NCI-H2196 treated with DMSO at 0.1 percent for 48 hours (cell line): Measurements from ENCODE around the gene DIPK1C.
"Not testable (repeated sequence)": the region's sequence is repeated elsewhere in the genome, so short reads cannot be mapped to it uniquely, and the experiment has no call there.

Source experiments
- DNase-seq: peaks from one replicate; lab custom pipeline; 2025; ENCODE audit not compliant: unreplicated experiment; lab: John Stamatoyannopoulos, UW

DIPK1C gene

DNA sequence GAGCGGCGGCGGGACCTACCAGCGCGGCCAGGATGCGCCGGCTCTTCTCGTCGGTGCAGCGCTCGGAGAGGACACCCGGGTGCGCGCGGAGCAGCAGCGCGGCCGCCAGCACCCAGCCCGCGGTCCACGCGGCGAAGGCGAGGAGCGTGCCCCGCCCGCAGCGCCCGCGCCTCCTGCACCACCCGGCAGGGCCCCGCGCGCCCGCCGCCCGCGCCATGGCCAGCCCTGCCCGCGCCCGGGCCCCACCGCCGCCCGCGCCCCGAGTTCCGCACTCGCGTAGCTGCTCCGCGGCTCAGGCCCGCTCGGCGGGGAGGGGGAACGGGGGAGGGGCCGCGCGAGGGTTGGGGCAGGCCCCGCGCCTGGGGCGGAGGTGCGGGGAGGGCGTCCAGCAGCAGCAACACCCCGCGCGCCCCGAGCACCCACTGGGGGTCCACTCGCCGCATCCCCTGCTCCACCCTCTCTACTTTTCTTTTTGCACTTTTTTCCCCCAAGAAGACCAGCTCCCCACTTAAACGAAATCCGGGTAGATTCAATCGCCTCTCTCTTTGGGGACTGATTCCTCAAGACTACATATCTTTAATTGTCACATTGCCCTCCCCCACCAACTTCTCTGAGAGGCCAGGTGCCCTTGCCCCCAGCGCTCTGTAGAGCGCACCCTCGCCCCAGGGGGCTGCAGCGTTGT, at the start of gene DIPK1C:
TSS of gene DIPK1C (minus strand) at position 266 of the 682 bp plus-strand sequence. CDS start at position 217, 49 bp downstream.
- DNase-seq: no peak

DNA sequence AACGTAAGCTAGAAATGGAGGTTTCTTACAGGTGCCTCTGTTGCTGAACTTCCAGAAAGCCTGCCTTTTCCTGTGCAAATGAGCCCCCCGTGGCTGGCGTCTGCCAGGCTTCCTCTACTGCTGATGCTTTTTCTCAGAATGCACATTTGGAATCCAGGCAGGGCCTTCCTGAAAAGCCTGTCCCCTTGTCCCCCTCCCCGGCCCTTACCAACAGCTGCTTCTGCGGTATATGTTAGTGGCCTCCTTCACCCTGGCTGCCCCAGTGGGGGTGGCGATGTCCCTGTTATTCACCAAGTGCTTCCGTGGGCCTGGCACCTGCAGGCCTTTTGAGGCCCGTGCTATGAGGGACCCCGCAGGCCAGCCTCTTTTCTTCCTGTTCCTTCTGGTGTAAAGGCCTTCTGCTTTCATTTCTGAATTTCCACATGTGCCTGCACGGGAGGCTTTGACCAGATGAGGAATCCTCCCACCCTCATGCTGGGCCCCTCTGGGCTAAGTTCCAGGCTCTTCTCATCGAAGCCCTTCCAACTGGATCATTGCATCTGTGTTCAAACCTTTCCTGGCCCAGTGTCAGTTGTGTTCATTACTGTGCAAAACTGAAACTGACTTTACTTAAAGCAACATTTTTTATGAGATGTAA, 49.5 kb upstream of the DIPK1C start:
- no peak for DNase-seq

DNA sequence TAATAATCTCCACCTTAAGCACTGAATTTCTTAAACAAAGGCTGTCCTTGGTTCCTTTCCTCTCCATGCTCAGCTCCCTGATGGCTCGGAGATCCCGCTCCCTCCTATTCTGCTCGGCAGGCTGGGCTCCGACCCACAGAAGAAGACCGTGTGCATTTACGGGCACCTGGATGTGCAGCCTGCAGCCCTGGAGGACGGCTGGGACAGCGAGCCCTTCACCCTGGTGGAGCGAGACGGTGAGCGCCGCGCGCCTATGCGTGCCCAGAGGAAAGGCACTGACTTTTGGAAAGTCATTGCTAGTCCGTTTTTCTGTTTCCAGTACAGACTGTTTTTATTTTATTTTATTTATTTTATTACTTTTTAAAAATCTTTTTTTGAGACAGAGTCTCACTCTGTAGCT, 48.7 kb upstream of the DIPK1C start:
- no peak for DNase-seq

DNA sequence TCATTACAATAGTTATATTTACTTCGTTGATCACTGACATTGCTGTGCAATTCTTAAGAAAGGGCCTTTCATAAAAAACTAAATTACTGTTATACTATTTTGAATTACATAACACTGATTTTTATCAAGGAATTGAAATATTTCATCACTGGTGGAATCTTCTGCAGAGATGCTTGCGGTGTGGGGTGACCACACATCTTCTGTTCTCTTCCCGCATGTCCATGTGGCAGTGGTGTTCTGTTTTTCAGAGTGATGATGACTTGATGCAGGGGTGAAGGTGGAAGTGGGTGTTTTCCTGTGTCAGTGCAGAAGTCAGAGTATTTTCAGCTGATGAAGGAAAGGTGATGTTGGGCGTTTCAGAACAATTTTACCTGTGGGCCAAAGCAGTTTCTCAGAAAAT, 46.0 kb upstream of the DIPK1C start:
- no peak for DNase-seq

DNA sequence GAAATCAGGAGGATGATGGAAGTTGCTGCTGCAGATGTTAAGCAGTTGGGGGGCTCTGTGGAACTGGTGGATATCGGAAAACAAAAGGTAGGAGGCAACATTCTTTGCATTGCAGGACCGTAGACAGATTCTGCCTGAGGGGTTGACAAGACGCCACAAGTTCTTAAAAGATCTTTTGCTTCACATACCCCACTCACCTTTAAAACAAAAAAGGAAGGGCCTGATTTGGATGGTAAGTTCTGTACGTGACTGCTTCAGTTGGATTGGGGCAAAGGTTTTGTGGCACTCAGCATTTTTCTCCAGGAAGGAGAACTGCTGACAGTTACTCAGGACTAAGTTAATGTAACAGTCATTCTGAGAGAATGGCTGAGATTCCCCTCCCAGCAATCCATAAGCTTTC, 44.3 kb upstream of the DIPK1C start:
- DNase-seq: no peak

DNA sequence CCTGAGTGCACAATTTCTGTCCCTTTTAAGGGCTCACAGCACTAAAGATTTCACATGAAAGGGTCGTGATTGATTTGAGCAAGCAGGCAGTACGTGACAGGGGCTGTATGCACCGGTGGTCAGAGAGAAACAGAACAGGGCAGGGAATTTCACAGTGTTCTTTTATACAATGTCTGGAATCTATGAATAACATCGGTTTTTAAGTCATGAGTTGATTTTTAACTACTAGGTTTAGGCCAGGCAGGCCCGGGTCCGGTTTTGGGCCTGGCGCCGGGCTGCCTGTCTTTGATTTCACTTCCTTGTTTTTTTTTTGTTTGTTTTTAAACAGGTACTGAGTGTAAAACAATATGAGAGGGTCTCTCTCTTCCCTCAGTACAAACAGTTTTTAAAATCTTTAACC, 43.7 kb upstream of the DIPK1C start:
- DNase-seq: not testable (repeated sequence)

DNA sequence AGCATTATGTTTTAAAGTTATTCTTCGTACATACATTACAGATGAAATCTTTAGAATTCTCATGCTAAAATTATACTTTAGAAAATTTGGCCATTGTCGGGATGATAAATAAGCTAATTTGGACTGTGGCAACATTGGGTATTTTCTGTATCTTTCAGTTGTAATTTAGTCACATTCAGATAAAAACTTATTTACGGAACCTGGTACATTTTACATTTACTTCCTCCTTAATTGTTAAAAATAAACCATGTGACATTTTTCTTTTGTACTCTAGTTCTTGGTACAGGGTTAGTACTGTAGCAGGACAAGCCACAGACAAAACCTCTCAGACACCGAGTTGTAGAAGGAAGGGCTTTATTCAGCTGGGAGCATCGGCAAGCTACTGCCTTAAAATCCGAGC, 43.3 kb upstream of the DIPK1C start:
- DNase-seq: no peak

DNA sequence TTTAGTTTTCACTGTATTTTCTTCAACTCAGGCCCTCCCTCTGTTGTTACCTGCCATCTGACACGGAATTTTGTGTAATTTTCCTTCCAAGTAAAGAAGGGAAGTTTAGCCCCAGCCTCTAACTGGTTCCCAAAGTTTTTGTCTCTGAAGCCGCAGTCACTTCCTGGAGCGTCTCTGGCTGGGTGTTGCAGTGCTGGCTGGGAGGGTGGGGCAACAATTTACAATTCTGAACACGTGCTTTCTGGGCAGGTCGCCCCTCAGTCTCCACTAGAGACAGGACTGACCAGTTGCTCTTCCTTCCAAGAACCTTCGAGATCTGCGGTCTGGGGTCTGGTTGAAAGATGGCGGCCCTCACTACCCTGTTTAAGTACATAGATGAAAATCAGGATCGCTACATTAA, 42.5 kb upstream of the DIPK1C start:
- no peak for DNase-seq

DNA sequence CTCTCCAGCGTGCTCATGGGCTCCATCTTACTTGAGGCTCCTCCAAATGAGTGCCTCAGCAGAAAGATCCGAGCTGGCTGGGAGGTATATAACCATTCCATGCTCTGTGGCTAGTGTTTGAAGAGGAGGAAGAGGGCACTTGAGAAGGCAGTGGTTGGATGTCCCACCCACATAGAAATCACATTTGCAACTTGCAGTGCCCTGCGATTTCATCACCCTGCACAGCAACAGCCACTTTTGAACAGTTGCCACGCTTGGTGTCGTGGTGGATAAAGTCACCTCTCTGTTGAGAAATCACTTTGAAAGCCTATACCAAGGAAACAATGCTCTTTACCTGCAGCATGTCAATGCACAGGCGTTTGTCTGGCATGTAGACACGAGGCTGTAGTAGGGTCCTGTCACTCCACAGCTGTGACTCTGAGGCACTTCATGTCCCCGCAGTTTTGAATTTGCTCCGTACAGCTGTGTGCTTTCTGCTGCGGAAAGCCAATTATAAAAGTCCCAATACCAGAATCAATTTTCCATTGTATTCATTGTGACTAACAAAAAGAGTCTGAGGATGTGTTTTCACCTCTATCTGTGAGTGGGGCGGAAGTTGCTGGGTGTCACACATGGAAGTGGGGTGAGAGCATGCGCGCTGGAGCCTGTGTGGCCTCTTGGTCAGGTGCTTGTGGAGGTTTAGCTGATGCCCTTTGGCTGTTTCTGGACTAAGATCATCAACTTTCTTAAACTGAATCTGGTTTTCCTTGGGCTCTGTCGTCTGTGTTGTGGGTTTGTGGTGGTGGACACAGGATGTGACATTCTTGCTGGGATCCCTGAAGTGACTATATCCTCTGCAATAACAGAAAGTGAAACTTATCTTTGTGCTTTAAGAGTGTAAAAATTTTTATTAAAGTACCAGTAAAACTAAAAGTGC, 41.9 kb upstream of the DIPK1C start:
- DNase-seq: no peak

DNA sequence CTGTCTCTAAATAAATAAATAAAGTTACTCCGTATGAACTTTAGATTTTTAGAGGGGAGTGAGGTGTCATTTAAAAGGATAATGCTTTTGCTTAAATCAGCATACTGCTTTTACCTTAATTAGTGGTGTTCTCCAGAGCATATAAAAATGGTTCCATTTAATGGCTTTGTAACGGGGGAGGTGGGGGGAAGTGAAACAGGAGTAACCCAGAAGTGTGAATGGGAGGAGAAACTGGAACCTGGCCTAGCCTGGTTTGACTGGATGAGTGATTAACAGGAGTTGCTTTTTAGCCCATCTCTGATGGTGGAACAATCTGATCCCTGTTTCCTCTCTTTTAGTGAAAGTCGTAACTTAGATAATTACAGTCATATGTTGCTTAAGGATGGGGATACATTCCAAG, 40.7 kb upstream of the DIPK1C start:
- DNase-seq: no peak

DNA sequence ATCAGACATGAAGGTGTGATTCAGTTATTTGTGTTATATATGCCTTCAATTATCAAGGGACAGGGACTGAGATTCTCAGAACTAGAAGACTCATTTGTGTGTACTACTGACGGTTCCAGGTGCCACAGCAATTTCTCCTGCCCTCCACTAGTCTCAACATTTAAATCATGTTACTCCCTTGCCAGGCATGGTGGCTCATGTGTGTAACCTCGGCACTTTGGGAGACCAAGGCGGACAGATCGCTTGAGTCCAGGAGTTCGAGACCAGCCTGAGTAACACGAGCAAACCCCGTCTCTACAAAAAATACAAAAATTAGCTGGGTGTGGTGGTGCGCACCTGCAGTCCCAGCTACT, 40.2 kb upstream of the DIPK1C start:
- no peak for DNase-seq

DNA sequence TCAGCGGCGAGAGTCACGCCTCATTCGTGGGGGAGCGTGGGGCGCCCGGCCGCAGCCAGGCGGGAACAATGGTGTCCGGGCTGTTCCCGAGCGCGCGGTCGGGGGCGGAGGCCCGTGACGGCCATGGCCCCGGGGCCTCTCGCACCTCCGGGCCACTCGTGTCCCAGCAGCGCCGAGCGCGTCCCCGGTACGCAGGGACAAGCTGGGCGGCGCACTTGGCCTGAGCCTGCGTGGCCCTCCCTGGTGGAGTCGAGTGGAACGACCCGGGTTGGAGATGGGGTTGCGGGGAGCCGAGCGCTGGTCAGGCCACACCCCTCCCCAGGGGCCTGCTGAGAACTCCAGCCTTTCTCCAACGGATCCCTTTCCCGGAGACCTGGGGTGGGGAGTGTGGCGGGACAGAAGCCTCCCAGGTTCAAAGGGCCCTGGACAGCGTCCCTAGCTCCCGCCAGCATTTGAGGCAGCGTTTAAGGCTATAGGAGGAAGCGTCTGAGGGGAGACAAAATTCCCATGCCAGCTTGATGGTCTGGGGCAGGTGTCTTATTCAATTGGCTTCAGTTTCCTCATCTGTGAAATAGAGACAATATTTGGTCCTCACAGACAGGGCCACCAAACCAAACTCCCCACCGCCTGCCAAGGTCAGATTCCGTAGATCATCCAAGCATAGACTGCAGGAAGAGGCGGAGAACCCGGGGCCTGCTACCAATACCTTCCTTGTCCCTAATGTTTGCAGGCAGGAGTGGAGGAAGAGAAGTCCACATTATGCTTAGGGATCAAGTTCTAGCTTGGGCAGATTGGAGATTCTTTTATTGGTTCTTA, 39.6 kb upstream of the DIPK1C start:
- DNase-seq: peak; percentile 23

DNA sequence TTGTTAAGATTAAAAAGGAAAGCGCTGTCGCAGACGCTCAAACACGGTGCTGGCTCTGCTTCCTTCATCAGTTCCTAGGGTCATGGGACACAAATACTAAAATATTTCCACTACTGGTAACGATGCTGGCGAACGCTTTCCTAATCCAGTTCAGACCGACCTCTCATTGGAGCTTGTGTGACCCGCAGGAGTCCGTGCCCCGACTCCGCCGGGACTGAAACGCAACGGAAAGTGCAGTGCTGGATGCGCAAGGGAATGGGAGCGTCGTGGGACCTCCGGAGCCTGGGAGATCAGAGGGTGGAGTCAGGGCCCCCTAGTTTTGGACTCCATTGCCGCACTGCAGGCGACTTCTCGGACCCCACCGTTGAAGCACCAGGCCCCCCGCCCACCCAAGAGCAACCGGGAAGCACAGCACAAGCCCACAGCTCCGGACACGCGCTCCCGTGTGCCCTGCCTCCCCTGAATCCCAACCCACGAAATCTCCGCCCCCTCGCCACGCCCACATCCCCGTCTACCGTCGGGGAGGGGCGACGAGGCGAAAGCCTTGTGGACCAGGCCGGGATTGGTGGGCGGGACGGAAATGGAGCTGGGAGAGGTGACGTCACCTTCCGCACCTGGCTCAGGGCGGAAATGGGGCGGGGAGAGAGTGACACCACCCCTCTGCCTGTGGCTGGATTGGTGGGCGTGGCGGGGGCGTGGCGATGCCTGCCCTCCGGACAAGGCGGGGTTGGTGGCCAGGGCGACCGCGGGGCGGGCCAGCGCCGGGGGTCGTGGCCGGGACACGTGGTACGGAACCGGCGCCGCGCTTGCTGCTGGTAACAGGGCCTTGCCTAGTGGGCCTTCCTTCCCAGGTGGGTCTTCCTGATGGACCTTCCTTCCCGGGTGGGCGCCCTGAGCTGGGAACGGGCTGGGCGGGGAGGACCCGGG, 38.7 kb upstream of the DIPK1C start, which contains the start of gene CNDP2:
TSS of gene CNDP2 (plus strand) at position 783 of the 927 bp plus-strand sequence. CDS start 3,611 bp downstream, outside the sequence.
- peak; percentile 91 for DNase-seq

DNA sequence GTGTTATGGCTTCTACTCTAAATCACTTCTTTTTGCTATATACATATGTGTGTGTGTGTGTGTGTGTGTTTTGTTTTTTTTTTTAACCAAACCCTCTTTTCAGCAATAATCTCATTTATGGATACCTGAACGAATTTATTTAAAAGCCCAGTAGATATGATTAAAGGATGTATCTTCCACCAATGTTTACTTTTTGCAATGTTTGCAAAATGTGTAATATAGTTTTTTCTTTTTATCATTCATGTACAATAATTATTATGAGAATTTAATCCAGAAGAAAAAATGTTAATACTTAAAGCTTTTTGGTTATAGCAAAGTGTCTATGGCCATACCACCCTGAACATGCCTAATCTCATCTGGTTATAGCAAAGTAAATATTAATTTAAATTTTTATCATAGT, 37.4 kb upstream of the DIPK1C start:
- DNase-seq: no peak

DNA sequence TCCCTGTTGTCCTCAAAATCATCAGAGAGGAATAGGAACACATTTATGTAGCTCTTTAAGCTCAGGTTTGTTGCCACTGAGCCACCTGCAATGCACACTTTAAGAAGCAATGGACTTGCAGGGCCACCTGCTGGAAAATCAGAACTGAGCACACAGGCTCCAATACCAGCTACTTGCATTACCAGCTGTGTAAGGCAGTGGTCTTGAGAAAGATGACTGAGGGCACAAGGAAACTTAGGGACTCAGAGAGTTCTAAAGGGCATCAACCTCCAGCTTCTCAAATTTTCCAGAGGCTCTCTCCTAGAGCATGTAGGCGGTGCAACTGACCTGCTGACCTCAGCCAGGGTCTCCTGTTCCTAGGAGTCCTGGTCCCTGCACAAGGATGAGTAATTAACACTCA, 36.6 kb upstream of the DIPK1C start:
- DNase-seq: peak; percentile 27

DNA sequence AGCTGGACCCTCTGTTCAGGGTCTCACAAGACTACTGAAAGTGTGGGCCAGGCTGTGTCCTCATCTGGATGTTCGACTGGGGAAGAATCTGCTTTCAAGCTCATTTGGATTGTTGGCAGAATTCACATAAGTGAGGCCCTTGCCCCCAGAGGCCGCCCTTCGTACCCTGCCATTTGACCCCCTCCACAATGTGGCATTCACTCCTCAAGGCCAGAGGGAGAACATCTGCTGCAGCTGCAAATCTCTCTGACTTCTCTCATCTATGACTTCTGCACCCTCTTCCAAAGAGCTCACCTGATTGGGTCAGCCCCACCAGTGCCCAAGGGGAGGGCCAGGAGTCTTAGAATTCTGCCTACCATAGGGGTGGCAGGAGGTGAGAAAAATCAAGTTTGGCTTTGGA, 35.2 kb upstream of the DIPK1C start:
- DNase-seq: no peak

DNA sequence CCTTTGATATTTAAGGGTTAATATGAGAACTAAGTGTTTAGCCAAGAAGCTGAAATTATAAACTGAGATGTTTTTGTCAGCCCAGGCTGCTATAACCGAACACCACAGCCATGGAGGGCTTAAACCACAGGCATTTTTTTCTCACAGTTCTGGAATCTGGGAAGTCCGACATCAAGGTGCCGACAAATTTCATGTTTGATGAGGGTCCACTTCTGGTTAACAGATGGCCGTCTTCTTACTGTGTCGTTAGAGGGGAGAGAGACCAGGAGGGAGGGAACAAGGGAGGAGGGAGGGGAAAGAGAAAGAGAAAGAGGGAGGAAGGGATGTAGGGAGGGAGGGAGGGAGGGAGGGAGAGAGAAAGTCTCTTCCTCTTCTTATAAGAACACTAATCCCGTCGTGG, 32.6 kb upstream of the DIPK1C start:
- DNase-seq: no peak

DNA sequence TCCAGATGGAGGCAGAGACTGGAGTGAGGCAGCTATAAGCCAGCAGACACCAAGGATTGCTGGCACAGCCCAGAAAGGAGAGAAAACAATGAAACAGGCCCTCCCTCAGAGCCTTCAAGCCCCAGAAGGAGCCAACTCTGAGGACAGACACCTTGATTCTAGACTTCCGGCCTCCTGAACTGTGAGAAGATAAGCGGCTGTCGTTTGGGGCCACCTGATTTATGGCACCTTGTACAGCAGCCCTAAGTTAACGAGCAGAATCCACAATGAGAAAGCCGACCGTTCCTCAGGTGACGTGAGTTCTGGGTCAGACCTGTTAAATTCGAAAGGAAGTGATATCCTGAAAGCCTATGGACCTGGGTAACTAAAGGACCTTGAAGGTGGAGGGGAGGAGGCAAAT, 31.8 kb upstream of the DIPK1C start:
- no peak for DNase-seq

DNA sequence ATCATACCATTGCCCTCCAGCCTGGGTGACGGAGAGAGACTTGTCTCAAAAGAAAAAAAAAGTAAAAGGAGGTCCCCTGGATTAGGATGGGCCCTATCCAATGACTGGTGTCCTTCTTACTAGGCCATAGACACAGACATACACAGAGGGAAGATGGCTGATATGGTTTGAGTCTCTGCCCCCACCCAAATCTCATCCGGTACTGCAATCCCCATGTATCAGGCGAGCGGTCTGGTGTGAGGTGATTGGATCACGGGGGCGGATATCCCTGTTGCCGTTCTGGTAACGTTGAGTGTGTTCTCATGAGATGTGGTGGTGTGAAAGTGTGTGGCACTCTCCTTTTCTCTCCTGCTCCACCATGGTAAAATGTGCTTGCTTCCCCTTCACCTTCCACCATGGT, 31.2 kb upstream of the DIPK1C start:
- no peak for DNase-seq
